Upper lobe of left lung (tissue), 6 donors: ENCODE measurements around the gene JUNB. TPM values are rescaled to one million over a fixed set of nuclear protein-coding genes. Genes with fewer than 3 reads are reported as not detected.
A peak's percentile ranks its signal among the peaks of the same experiment; 100 is the strongest.

Experiments
- ATAC-seq, 2 donors: fragments of 200-7000 bp; cut with Tn5 transposase; one replicate each; pipeline ENCODE4 v1.9.1; 2022; ENCODE audit warnings: mild to moderate bottlenecking in 2 of 2, moderate library complexity in 2 of 2; ENCODE audit not compliant: low FRiP score in 2 of 2
- DNase-seq, 2 donors: peaks; one replicate each; pipeline ENCODE4 v3.0.0-alpha.2; 2019 to 2020
- H3K27ac ChIP-seq, 4 donors: fragments of 200-600 bp; sonication (generic); one replicate each; pipeline ENCODE4 v1.5.1; 2016 to 2019
- H3K27me3 ChIP-seq, 4 donors: fragments of 200-600 bp; sonication (generic); one replicate each; pipeline ENCODE4 v1.5.1; 2017 to 2019
- H3K36me3 ChIP-seq, 4 donors: fragments of 200-600 bp; sonication (generic); one replicate each; pipeline ENCODE4 v1.5.1; 2016 to 2019
- H3K4me1 ChIP-seq, 4 donors: fragments of 200-600 bp; sonication (generic); one replicate each; pipeline ENCODE4 v1.5.1; 2018 to 2019
- H3K4me3 ChIP-seq, 4 donors: fragments of 200-600 bp; sonication (generic); one replicate each; pipeline ENCODE4 v1.5.1; 2017 to 2019; ENCODE audit warnings: mild to moderate bottlenecking in 2 of 4, moderate library complexity in 1 of 4
- H3K9me3 ChIP-seq, 4 donors: fragments of 200-600 bp; sonication (generic); one replicate each; pipeline ENCODE4 v1.5.1; 2018 to 2019
- EP300 ChIP-seq, 4 donors: sonication (generic); formaldehyde crosslinking; IDR thresholded peaks; one replicate each; pipeline ENCODE4 v1.5.1; 2017; ENCODE audit warnings: antibody characterized with exemption in 4 of 4, control low read depth in 2 of 4
- POLR2A ChIP-seq, 4 donors: fragments of 450-650 bp; IDR thresholded peaks; one replicate each; pipeline ENCODE4 v1.5.1; 2016 to 2017; ENCODE audit warnings: antibody characterized with exemption in 4 of 4, mild to moderate bottlenecking in 2 of 4
- POLR2AphosphoS5 ChIP-seq, 2 donors: sonication (generic); formaldehyde crosslinking; IDR thresholded peaks; one replicate each; pipeline ENCODE4 v1.5.1; 2017; ENCODE audit warnings: antibody characterized with exemption in 2 of 2
- WGBS, 2 donors: methylation state at CpG; one replicate each; pipeline ENCODE4 v1.1.5; 2017 to 2018; 5-methylcytosine and 5-hydroxymethylcytosine counted together
- total RNA-seq, 6 donors: library from RNA; depleted of rRNA in 4 of 6; stranded (reverse); fragments of >200 nt in 4 of 6; gene quantifications; one replicate each; pipeline versions ENCODE4 v1.1.0 to v1.2.1, GENCODE V29; 2016 to 2021
- TF ChIP-seq, protein P1 (sequence below), 6 experiments: fragments of 450-650 bp in 4 of 6; fragments of 200-600 bp in 2 of 6; sonication (generic) in 2 of 6; IDR thresholded peaks; one replicate each; pipeline ENCODE4 v1.5.1; 2016 to 2019; ENCODE audit warnings: antibody characterized with exemption in 6 of 6
- donor health status: DM: no; HTN: no; CAD: no; lungs with moderate emphysema.
- donor health status: DM: no; HTN: yes; CAD: no; lungs with severe emphysema.

Gene JUNB
- total RNA-seq, 6 donors from 2014 or later: 127 to 422 (median 354) TPM

DNA sequence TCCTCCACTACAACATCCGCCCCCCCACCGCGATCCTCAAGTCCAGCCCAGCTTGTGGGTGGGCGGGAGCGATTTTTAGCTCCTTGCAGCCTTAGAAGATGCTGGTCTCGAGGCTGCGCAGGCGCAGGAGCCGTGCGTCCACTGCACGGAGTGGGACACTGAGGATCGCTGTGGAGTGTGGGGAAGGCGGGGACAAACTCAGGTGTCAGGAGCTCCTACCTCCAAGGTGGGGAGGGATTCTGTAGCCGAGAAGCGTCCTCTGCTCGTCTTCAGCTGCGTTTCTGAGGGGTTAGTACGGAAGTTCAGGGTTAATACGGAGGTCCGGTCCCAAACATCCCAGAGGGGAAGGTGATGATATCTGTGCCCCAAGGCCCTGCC is 43.3 kb downstream of the JUNB start, which contains the start of gene RTBDN:
Gene RTBDN (minus strand): TSS at position 14 of the 378 bp plus-strand sequence. CDS start 4,600 bp downstream, outside the sequence.
- H3K36me3 ChIP-seq: no peaks in the 10 kb centered on the region
- ATAC-seq: no peak
- no peak for TF ChIP-seq POLR2A (IDR thresholded peaks at IDR 0.05)
- TF ChIP-seq EP300 (IDR thresholded peaks at IDR 0.05): no peak
- no peak for TF ChIP-seq POLR2AphosphoS5 (IDR thresholded peaks at IDR 0.05)
- TF ChIP-seq, protein P1, sequence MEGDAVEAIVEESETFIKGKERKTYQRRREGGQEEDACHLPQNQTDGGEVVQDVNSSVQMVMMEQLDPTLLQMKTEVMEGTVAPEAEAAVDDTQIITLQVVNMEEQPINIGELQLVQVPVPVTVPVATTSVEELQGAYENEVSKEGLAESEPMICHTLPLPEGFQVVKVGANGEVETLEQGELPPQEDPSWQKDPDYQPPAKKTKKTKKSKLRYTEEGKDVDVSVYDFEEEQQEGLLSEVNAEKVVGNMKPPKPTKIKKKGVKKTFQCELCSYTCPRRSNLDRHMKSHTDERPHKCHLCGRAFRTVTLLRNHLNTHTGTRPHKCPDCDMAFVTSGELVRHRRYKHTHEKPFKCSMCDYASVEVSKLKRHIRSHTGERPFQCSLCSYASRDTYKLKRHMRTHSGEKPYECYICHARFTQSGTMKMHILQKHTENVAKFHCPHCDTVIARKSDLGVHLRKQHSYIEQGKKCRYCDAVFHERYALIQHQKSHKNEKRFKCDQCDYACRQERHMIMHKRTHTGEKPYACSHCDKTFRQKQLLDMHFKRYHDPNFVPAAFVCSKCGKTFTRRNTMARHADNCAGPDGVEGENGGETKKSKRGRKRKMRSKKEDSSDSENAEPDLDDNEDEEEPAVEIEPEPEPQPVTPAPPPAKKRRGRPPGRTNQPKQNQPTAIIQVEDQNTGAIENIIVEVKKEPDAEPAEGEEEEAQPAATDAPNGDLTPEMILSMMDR (IDR thresholded peaks at IDR 0.05): no peak
- no peaks in the 10 kb centered on the region for H3K9me3 ChIP-seq
- H3K4me3 ChIP-seq: peak within 1 kb of the TSS; percentile 42 to 53 (median 44)
- peaks cover 4 to 77% (median 47%) of the 10 kb centered on the region in 4 donors for H3K27me3 ChIP-seq
- 5 to 7% methylated on average over 15 to 20 of the region's 20 CpGs for WGBS, 2 donors
- H3K4me1 ChIP-seq: peaks cover 22 to 48% (median 27%) of the 10 kb centered on the region in 4 donors
- no peak within 1 kb of the TSS for H3K27ac ChIP-seq
- no peak for DNase-seq

DNA sequence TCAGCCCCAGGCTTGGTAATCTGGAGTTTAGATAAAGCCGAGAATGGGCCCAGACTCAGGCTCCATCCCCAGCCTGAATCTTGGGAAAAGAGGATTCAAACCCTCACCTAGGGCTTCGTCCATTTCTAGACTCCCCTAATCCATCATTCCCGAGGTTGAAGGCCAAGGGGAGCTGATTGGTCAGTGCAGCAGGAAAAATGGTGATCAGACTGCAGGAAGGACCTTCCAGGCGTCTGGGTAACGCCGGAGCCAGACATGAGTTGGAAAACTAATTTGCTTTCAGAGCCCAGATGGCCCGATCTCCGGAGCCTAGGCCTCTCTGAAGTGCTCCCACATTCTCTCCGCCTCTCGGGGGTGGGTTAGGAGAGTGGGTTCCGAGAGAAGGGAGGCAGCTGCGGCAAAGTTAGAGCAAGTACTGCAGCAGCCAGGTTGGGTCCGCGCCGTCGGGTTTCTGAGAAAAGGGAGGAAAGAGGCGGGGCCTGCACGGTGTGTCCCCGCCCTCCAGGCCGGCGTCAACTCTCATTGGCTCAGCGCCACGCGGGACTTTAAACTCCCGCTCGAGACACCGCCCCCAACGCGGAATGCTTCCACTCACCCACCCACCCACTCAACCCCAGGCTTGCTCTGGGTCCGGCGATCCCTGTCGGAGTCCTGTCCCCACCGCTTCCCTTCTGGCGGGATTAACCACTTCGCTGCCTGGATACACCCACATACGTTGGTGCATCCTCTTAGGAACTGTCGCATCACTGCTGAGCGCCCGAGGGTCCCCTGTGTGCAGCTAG is 43.9 kb downstream of the JUNB start:
- Histone ChIP-seq H3K27ac (no peak overlapping the region), H3K36me3 (no peaks in the 10 kb centered on the region), H3K27me3 (peaks cover 4 to 79% (median 49%) of the 10 kb centered on the region in 4 donors), H3K9me3 (no peaks in the 10 kb centered on the region), H3K4me1 (peaks cover 22 to 48% (median 27%) of the 10 kb centered on the region in 4 donors), H3K4me3 (no peak overlapping the region)
- ATAC-seq (peak in 1 of 2 donors; percentile 23), DNase-seq (no peak)
- 11 to 20% methylated on average over 15 to 34 of the region's 39 CpGs for WGBS, 2 donors
- no peak for TF ChIP-seq EP300 (IDR thresholded peaks at IDR 0.05)
- TF ChIP-seq POLR2AphosphoS5 (IDR thresholded peaks at IDR 0.05): no peak
- TF ChIP-seq POLR2A (IDR thresholded peaks at IDR 0.05): no peak

DNA sequence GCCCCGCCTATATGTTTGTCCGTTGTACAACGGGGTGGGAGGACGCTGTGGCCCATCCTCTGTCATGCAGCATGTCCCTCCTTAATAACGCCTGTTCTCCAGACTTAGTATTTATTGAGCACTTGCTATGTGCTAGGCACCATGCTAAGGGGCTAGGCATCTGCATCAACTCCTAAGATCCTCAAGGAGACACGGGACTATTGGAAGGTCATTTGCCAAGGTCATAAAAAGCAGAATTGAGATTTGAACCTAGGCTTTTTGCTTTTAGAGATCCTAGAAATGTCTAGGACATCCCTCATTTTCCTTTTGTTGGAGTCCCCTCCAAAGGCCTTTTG is 45.2 kb downstream of the JUNB start:
- Histone ChIP-seq H3K27ac (no peak overlapping the region), H3K36me3 (no peaks in the 10 kb centered on the region), H3K27me3 (peaks cover 4 to 85% (median 55%) of the 10 kb centered on the region in 4 donors), H3K9me3 (no peaks in the 10 kb centered on the region), H3K4me3 (no peak overlapping the region), H3K4me1 (peaks cover 29 to 60% (median 34%) of the 10 kb centered on the region in 4 donors)
- no peak for TF ChIP-seq POLR2A (IDR thresholded peaks at IDR 0.05)
- no peak for TF ChIP-seq EP300 (IDR thresholded peaks at IDR 0.05)
- no peak for TF ChIP-seq POLR2AphosphoS5 (IDR thresholded peaks at IDR 0.05)
- TF ChIP-seq, protein P1 (IDR thresholded peaks at IDR 0.05): no peak
- WGBS, 2 donors: 7 to 12% methylated on average over 6 of the region's 6 CpGs
- DNase-seq (no peak), ATAC-seq (no peak)

DNA sequence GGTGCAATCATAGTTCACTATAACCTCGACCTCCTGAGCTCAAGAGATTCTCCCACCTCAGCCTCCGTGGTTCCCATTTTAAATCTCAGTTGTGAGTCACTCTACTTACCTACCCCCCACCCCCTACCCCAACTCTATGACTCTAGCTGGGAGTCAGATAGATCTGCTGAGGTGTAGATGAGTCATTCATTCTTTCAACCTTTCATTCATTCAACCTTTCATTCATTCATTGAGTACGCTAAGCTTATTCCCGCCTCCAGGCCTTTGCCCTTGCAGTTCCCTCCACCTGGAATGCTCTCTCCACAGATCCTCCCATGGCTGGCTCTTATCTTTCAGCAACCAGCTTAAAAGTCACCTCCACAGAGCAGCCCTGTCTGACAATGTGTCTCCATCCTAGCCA is 45.9 kb downstream of the JUNB start:
- H3K27ac ChIP-seq: no peak overlapping the region
- no peak for TF ChIP-seq EP300 (IDR thresholded peaks at IDR 0.05)
- no peak for TF ChIP-seq POLR2AphosphoS5 (IDR thresholded peaks at IDR 0.05)
- TF ChIP-seq, protein P1 (IDR thresholded peaks at IDR 0.05): no peak
- TF ChIP-seq POLR2A (IDR thresholded peaks at IDR 0.05): no peak
- H3K27me3 ChIP-seq: peaks cover 4 to 86% (median 56%) of the 10 kb centered on the region in 4 donors
- DNase-seq (no peak), ATAC-seq (no peak)
- no peak overlapping the region for H3K4me3 ChIP-seq
- peaks cover 29 to 60% (median 34%) of the 10 kb centered on the region in 4 donors for H3K4me1 ChIP-seq
- H3K9me3 ChIP-seq: no peaks in the 10 kb centered on the region
- 76 to 77% methylated on average over 4 of the region's 4 CpGs for WGBS, 2 donors
- no peaks in the 10 kb centered on the region for H3K36me3 ChIP-seq

DNA sequence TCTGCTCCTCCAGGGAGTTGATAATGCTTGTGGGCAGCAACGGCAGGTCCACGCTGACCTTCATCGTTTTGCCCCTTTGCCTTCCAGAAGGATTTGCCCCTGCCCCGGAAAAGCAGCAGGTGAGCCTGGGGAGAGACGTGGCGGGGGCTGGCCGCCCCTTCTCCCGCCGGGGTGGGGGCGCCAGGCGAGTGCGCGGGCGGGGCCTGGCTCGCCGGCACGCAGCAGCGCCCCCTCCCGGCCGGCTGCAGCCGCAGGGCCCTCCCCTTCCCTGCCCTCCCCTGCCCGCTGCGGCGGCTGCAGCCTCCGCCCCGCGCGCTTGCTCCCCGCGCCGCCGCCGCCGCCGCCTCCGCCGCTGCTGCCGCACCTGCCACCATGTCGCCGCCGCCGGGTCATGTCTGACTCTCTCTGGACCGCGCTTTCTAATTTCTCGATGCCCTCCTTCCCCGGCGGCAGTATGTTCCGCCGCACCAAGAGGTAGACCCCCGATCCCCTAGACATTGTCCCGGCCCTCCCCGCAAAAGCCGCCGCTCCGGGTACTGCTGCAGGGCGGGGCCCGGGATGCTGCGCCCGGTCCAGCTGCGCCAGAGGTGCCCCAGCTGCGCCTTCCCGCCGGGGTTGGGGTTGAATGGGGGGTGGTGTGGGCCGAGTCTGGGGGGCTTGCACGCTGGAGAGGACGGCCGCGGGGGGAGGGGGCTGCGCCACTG is 47.0 kb downstream of the JUNB start, which contains the start of gene MAST1:
Gene MAST1 (plus strand): TSS at position 334 of the 704 bp plus-strand sequence. CDS start 58 bp downstream, at position 392.
- ATAC-seq: peak in 1 of 2 donors; percentile 63
- Histone ChIP-seq H3K27me3 (peaks cover 0 to 78% (median 52%) of the 10 kb centered on the region in 4 donors), H3K4me1 (peaks cover 26 to 49% (median 27%) of the 10 kb centered on the region in 4 donors), H3K36me3 (no peaks in the 10 kb centered on the region), H3K9me3 (no peaks in the 10 kb centered on the region), H3K27ac (no peak within 1 kb of the TSS), H3K4me3 (peak within 1 kb of the TSS in 3 of 4 donors; percentile 21 to 40 (median 38))
- TF ChIP-seq POLR2A (IDR thresholded peaks at IDR 0.05) (no peak), POLR2AphosphoS5 (IDR thresholded peaks at IDR 0.05) (no peak), EP300 (IDR thresholded peaks at IDR 0.05) (no peak)
- TF ChIP-seq, protein P1 (IDR thresholded peaks at IDR 0.05): peak; percentile 49 to 79 (median 66)
- WGBS, 2 donors: 2% methylated on average over 39 of the region's 69 CpGs; no CpG with 5 or more reads in 1 of the 2 donors
- peak; percentile 40 to 91 for DNase-seq
